Natural killer cell (primary cell): Measurements from ENCODE around the gene ZFP28. TPM values are rescaled to one million over a fixed set of nuclear protein-coding genes. Genes with fewer than 3 reads are reported as not detected.

Experiments used
- ATAC-seq, 3 donors: fragments of 150-1000 bp in 2 of 3; fragments of 200-7000 bp in 1 of 3; cut with Tn5 transposase; 1 replicate in 1 of 3; 2 replicates in 2 of 3; pipeline ENCODE4 v1.10.0; 2021; ENCODE audit warnings: mild to moderate bottlenecking in 2 of 3, moderate library complexity in 2 of 3
- DNase-seq, 2 donors: peaks; one replicate each; pipeline versions ENCODE4 v3.0.0 to v3.0.0-alpha.2; 2013 to 2021; ENCODE audit warnings: mixed read lengths in 1 of 2
- H3K27ac ChIP-seq: one replicate; pipeline ENCODE4 v1.5.1; 2013; ENCODE audit warnings: mild to moderate bottlenecking, low read length
- H3K27me3 ChIP-seq: one replicate; pipeline ENCODE4 v1.6.1; 2013; ENCODE audit warnings: low read length; ENCODE audit not compliant: control insufficient read depth, insufficient read depth
- H3K36me3 ChIP-seq: one replicate; pipeline ENCODE4 v1.6.1; 2013; ENCODE audit warnings: low read length; ENCODE audit not compliant: control insufficient read depth, insufficient read depth
- H3K4me1 ChIP-seq: one replicate; pipeline ENCODE4 v1.6.1; 2013; ENCODE audit warnings: low read length; ENCODE audit not compliant: control insufficient read depth, insufficient read depth
- H3K4me3 ChIP-seq: one replicate; pipeline ENCODE4 v1.5.1; 2013; ENCODE audit warnings: low read length
- H3K9me3 ChIP-seq: one replicate; pipeline ENCODE4 v1.6.1; 2013; ENCODE audit warnings: low read length; ENCODE audit not compliant: control insufficient read depth, insufficient read depth
- H3K27ac Mint-ChIP-seq, 2 donors: one replicate each; pipeline ENCODE4 v1.8.0; 2022; ENCODE audit warnings: mild to moderate bottlenecking in 2 of 2, mixed read lengths in 2 of 2, moderate library complexity in 1 of 2
- H3K27me3 Mint-ChIP-seq, 2 donors: one replicate each; pipeline ENCODE4 v1.8.0; 2022; ENCODE audit warnings: low read depth in 2 of 2, mixed read lengths in 2 of 2
- H3K36me3 Mint-ChIP-seq: one replicate; pipeline ENCODE4 v1.8.0; 2022; ENCODE audit warnings: mixed read lengths
- H3K4me1 Mint-ChIP-seq, 2 donors: one replicate each; pipeline ENCODE4 v1.8.0; 2022; ENCODE audit warnings: mixed read lengths in 2 of 2
- H3K4me3 Mint-ChIP-seq: one replicate; pipeline ENCODE4 v1.8.0; 2022; ENCODE audit warnings: mild to moderate bottlenecking, moderate library complexity, mixed read lengths
- H3K9me3 Mint-ChIP-seq, 2 donors: one replicate each; pipeline ENCODE4 v1.8.0; 2022; ENCODE audit warnings: mixed read lengths in 2 of 2
- WGBS: methylation state at CpG from one replicate; pipeline ENCODE4 v1.1.7; 2013; ENCODE audit warnings: missing lambda C conversion rate; ENCODE audit not compliant: insufficient coverage; 5-methylcytosine and 5-hydroxymethylcytosine counted together
- intact Hi-C: fragments of 100-400 bp; cut with micrococcal nuclease; formaldehyde crosslinking; loops from one replicate; pipeline ENCODE4 v1.14.2; 2022
- total RNA-seq, 4 donors: library from RNA; stranded (reverse); fragments of 120-200 nt in 1 of 4; gene quantifications; one replicate each; pipeline versions ENCODE4 v1.2.3 to v1.2.4, GENCODE V29; 2013 to 2022
- TF ChIP-seq, protein P1 (sequence below): fragments of 200-600 bp; IDR thresholded peaks from one replicate; pipeline ENCODE4 v1.8.0; 2022; ENCODE audit warnings: antibody characterized with exemption

The ZFP28 gene
- total RNA-seq: 1 to 10 TPM; 2.5 to 5.0 (median 4.2) TPM
- total RNA-seq (2013): 6.1 TPM

DNA sequence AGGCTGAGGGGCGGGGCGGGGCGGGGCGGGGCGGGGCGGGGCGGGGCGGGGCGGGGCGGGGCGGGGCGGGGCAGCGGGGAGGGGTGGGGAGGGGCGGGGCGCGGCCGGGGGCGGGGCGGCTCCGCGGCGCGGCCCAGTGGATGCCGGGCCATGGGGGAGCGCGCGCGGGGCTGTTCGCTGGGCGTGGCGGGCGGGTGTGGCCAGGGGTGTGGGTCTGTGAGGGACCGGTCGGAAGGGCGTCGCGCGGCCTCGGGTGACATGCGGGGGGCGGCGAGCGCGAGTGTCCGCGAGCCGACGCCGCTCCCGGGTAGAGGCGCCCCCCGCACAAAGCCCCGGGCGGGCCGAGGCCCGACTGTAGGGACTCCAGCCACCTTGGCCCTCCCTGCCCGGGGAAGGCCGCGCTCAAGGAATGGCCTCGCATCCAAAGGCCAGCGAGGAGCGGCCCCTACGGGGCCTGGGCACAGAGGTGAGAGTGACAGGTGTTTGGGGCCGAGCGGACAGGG lies at the start of gene ZFP28:
TSS of gene ZFP28 (plus strand) at position 188 of the 503 bp plus-strand sequence. CDS start at position 259, 71 bp downstream.
- Histone ChIP-seq H3K4me1 (peaks cover 19% of the 10 kb centered on the region), H3K27ac (peak within 1 kb of the TSS; percentile 80), H3K36me3 (no peaks in the 10 kb centered on the region), H3K4me3 (peak within 1 kb of the TSS; percentile 64), H3K27me3 (no peaks in the 10 kb centered on the region), H3K9me3 (peaks cover 49% of the 10 kb centered on the region)
- peaks cover 7 to 10% of the 10 kb centered on the region in 2 donors for H3K9me3 Mint-ChIP-seq
- H3K27ac Mint-ChIP-seq: peak within 1 kb of the TSS; percentile 80 to 95
- peaks cover 0 to 2% of the 10 kb centered on the region in 2 donors for H3K27me3 Mint-ChIP-seq
- peak within 1 kb of the TSS; percentile 91 for H3K4me3 Mint-ChIP-seq
- intact Hi-C loops: loop anchor here (1.0 kb wide), 3 partner anchors 28 to 146 kb away; partner anchors contain the start of genes ZNF470 and ZNF582
- DNase-seq: peak in 1 of 2 donors; percentile 43
- ATAC-seq: peak in 1 of 3 donors; percentile 27
- H3K36me3 Mint-ChIP-seq: peaks cover 13% of the 10 kb centered on the region
- 5% methylated on average over 44 of the region's 65 CpGs for WGBS
- H3K4me1 Mint-ChIP-seq: peaks cover 20 to 36% of the 10 kb centered on the region in 2 donors
- TF ChIP-seq, protein P1, sequence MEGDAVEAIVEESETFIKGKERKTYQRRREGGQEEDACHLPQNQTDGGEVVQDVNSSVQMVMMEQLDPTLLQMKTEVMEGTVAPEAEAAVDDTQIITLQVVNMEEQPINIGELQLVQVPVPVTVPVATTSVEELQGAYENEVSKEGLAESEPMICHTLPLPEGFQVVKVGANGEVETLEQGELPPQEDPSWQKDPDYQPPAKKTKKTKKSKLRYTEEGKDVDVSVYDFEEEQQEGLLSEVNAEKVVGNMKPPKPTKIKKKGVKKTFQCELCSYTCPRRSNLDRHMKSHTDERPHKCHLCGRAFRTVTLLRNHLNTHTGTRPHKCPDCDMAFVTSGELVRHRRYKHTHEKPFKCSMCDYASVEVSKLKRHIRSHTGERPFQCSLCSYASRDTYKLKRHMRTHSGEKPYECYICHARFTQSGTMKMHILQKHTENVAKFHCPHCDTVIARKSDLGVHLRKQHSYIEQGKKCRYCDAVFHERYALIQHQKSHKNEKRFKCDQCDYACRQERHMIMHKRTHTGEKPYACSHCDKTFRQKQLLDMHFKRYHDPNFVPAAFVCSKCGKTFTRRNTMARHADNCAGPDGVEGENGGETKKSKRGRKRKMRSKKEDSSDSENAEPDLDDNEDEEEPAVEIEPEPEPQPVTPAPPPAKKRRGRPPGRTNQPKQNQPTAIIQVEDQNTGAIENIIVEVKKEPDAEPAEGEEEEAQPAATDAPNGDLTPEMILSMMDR: no peak

DNA sequence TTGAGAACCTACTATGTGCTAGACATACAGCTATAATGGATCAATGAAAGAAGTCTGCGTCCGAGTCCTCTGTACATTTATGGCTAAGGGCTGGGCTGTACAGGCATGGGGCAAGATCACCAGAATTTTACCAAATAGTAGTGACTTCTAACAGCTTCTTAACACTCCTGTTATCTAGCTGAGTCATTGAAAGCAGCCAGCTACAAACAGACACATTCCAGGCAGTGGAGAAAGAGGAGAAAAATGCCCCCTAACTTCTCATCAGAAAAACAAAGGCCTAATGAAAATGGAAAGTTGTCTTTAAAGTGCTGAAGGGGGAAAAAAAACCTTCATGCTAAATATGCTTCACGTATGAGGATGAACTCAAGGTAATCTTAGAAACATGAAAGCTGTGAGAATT lies 47.3 kb upstream of the ZFP28 start:
- H3K4me1 ChIP-seq: no peaks in the 10 kb centered on the region
- H3K27ac Mint-ChIP-seq: no peak overlapping the region
- H3K27me3 Mint-ChIP-seq: no peaks in the 10 kb centered on the region
- H3K36me3 Mint-ChIP-seq: peaks cover 29% of the 10 kb centered on the region
- no peaks in the 10 kb centered on the region for H3K36me3 ChIP-seq
- DNase-seq: no peak
- no peak overlapping the region for H3K4me3 ChIP-seq
- H3K27me3 ChIP-seq: no peaks in the 10 kb centered on the region
- H3K4me3 Mint-ChIP-seq: no peak overlapping the region
- H3K9me3 ChIP-seq: peaks cover 25% of the 10 kb centered on the region
- TF ChIP-seq, protein P1: no peak
- no peak for ATAC-seq
- 94% methylated on average over 3 of the region's 3 CpGs for WGBS
- intact Hi-C loops: no loop called here
- peaks cover 30 to 45% of the 10 kb centered on the region in 2 donors for H3K9me3 Mint-ChIP-seq
- H3K27ac ChIP-seq: no peak overlapping the region
- no peaks in the 10 kb centered on the region for H3K4me1 Mint-ChIP-seq

DNA sequence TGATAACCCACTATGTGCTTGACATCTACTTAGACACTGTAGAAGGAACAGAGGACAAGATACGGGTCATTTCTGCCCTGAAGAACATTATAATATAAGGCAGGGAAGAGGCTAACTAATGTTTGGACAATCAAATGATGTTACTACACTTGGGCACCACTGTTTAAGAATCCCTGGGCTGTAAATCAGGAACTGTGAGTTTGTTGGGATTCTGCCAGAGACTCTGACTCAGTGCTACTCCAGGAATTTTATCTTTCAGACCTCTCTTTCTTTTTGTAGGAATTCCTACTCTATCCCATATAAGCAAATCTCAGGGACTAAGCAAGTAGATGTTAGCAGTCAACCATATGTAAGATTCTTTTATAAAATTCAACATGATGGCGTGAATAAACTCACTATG lies 34.2 kb upstream of the ZFP28 start:
- Mint-ChIP-seq H3K4me3 (no peak overlapping the region), H3K27ac (no peak overlapping the region), H3K36me3 (peaks cover 14% of the 10 kb centered on the region), H3K27me3 (no peaks in the 10 kb centered on the region), H3K4me1 (peaks cover 0 to 6% of the 10 kb centered on the region in 2 donors), H3K9me3 (peaks cover 7 to 12% of the 10 kb centered on the region in 2 donors)
- Histone ChIP-seq H3K36me3 (no peaks in the 10 kb centered on the region), H3K9me3 (peaks cover 39% of the 10 kb centered on the region), H3K27me3 (no peaks in the 10 kb centered on the region), H3K4me3 (no peak overlapping the region), H3K27ac (no peak overlapping the region), H3K4me1 (peaks cover 17% of the 10 kb centered on the region)
- 82% methylated on average over 1 of the region's 2 CpGs for WGBS
- no peak for ATAC-seq
- no peak for DNase-seq
- intact Hi-C loops: no loop called here
- TF ChIP-seq, protein P1: no peak
